IPS DF 4.7 (cell line): ENCODE results near the gene CMC1.
"Not testable (repeated sequence)": the region's sequence is repeated elsewhere in the genome, so short reads cannot be mapped to it uniquely, and the experiment has no call there.

ENCODE experiments used
- DNase-seq: peaks from one replicate; pipeline ENCODE4 v3.0.0-alpha.2; 2013; ENCODE audit warnings: low spot score; ENCODE audit errors: extremely low read depth

The CMC1 gene

GRCh38 chr3:28243424-28244106 is 2.1 kb downstream of the CMC1 start:
- DNase-seq: no peak

DNA sequence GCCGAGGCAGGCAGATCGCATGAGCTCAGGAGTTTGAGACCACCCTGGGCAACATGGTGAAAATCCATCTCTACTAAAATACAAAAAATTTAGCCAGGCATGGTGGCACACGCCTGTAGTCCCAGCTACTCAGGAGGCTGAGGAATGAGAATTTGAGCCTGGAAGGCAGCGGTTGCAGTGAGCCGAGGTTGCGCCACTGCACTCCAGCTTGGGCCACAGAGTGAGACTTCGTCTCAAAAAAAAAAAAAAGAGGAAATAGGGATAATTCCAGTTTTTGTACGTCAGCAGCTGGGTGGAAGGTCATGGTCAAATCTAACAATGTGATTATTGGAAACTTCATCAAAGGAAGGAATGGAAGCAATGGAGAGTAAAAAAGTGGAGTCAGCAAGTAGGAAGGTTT is 3.1 kb downstream of the CMC1 start:
- DNase-seq: no peak

DNA sequence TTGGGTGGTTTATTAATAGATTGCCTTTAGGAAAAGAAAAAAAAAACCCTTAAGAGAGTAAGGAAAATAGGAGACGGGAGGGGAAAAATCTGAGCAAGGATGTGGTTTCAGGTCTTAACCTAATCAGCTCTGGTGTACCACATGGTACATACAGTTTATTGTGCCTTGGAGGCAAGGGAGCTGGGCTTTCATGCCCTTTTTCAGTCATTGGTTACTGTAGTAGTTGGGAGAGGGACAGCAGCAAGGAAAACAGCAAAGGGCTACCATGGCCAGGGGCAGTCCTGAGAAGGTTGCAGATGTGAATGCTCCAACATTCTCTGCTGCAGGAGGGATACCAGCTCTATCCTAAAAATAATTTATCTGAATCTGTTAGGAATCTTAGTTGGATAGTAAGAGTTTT is 5.9 kb downstream of the CMC1 start:
- DNase-seq: no peak

DNA sequence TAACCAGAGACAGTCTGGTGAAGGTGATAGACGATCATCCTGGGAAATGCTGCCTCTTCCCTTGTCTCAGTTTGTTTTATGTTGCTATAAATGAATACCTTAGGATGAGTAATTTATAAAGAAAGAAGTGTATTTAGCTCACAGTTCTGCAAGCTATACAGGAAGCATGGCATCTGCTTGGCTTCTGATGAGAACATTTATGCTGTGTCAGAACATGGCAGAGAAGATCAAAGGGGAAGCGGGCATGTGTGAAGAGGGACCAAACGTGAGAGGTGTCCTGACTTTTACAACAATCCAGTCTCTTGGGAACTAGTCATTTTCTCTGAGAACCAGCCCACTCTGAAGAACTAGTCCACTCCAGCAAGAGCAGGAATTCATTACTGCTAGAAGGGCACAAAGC is 9.6 kb downstream of the CMC1 start:
- DNase-seq: no peak

- DNase-seq: no peak
Measured at GRCh38 chr3:28252001-28252431, 10.6 kb downstream of the CMC1 start.

- DNase-seq: no peak
Measured at GRCh38 chr3:28253040-28253715, 11.8 kb downstream of the CMC1 start.

DNA sequence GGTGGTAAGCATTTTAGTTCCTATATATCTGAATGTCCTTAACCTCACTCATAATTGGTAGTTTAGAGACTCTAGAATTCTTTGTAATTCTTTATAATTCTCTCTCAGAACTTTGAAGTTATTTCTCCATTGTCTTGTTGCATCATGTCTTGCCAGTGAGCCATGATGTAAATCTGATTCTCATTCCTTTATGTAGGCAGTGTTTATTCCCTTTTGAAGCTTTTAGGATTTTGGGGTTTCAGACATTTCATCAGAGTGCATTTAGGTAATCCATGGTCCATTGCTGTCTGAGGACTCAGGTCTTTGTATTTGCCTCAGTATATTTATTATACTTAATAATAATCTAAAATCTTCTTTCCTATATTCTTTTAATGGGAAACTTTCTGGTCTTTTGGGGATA is 20.6 kb downstream of the CMC1 start:
- DNase-seq: no peak

DNA sequence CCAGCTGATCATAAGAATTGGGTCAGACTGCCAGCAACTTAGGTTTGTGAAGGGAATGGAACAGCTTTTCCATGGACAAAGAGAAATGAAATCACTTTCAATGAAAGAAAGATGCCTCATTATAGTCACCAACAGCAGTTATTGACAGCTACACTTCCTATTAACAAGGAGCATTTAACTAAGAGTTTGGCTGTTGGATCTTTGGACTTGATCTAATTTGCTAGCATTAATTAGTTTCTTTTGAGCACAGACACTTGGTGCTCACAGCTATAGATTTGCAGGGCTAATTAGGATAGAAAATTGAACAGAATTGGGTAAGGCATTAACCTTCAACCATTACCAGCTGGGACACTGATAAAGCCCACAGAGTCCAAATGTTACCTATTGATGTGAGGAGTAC is 24.2 kb downstream of the CMC1 start:
- no peak for DNase-seq

GRCh38 chr3:28267984-28268849 is 26.8 kb downstream of the CMC1 start:
- no peak for DNase-seq

DNA sequence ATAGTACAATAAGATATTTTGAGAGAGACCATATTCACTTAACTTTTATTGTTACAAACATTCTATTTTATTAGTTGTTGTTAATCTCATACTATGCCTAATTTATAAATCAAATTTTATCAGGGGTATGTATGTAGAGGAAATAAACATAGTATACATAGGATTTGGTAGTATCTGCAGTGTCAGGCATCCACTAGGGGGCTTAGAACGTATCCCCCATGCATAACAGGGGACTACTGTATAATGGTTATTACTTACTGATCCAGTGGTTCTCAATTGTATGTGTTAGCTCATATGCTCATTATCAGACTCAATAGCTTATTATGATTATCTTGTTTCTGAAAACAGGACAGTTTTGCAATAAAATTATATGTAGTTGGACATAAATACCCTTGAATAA is 27.6 kb downstream of the CMC1 start:
- no peak for DNase-seq

DNA sequence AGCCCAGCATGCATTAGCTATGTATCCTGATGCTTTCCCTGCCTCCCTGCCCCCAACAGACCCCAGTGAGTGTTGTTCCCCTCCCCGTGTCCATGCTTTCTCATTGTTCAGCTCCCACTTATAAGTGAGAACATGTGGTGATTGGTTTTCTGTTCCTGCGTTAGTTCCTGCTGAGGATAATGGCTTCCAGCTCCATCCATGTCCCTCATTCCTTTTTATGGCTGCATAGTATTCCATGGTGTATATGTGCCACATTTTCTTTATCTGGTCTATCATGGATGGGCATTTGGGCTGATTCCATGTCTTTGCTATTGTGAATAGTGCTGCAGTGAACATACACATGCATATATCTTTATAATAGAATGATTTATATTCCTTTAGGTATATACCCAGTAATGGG is 28.5 kb downstream of the CMC1 start:
- not testable (repeated sequence) for DNase-seq

DNA sequence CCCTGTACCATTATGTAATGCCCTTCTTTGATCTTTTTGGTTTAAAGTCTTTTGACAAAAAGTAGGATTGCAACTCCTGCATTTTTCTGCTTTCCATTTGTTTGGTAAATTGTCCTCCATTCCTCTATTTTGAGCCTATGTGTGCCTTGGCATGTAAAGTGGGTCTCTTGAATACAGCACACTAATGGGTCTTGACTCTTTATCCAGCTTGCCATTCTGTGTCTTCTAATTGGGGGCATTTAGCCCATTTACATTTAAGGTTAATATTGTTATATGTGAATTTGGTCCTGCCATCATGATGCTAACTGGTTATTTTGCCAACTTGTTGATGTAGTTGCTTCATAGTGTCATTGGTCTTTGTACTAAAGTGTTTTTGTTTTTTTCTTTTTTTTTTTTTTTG is 32.4 kb downstream of the CMC1 start:
- no peak for DNase-seq

- DNase-seq: no peak
Measured at GRCh38 chr3:28278918-28279317, 37.5 kb downstream of the CMC1 start.

DNA sequence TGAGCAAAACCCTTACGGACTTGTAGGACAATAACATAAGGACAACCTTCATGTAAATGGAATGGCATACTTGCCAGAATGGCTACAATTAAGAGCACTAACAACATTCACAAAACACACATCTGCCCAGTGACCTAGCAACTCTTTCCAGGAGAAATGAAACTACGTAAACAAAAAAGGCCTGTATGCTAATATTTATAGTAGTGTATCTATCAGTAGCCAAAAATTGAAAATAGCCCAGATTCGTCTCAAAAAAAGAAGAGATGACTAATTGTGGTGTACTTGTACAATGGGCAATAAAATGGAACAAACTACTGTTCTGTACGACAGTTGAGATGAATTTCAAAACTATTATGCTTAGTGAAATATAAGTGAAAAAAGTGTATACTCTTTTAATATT is 38.4 kb downstream of the CMC1 start:
- DNase-seq: no peak

GRCh38 chr3:28280781-28281180 is 39.4 kb downstream of the CMC1 start:
- no peak for DNase-seq

DNA sequence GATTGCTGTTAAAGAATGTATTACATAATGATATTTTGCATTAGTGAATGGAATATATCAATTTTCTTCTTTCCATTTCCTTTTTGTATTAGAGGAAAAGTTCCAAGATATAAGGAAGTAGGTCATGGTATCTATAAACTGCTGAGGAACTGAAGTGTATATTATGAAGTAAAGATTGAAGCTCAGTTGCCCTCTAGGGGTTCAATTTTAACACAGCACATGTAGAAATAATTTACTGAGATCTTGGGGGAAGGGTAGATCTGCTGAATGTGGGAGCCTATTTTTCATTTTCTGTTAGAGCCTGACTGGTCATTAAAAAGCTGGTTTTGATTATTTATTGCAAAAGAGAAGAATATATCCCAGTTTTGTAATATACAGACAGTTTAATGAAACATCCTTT is 45.2 kb downstream of the CMC1 start:
- no peak for DNase-seq

GRCh38 chr3:28287046-28287445 is 45.6 kb downstream of the CMC1 start:
- no peak for DNase-seq

GRCh38 chr3:28290863-28291300 is 49.5 kb downstream of the CMC1 start:
- no peak for DNase-seq

- no peak for DNase-seq
Measured at GRCh38 chr3:28291577-28291976, 50.2 kb downstream of the CMC1 start.

DNA sequence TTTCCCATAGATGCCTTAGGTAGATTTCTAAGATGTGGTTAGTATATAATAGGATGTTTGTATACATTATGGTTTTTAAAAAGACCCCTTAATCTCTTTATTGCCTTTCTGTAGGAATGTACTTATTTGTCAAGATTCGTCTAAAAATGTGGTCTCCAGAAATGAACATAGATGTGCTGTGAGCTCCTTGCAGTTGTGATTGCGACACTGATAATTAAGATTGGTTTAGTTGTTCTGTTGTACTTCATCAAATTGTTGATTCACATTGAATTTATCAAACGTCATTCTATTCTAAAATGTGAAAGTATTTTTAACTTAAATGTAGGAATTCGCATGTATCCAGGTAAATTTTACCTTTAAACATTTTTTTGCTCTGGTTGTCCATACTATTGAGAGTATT is 51.2 kb downstream of the CMC1 start:
- DNase-seq: no peak

DNA sequence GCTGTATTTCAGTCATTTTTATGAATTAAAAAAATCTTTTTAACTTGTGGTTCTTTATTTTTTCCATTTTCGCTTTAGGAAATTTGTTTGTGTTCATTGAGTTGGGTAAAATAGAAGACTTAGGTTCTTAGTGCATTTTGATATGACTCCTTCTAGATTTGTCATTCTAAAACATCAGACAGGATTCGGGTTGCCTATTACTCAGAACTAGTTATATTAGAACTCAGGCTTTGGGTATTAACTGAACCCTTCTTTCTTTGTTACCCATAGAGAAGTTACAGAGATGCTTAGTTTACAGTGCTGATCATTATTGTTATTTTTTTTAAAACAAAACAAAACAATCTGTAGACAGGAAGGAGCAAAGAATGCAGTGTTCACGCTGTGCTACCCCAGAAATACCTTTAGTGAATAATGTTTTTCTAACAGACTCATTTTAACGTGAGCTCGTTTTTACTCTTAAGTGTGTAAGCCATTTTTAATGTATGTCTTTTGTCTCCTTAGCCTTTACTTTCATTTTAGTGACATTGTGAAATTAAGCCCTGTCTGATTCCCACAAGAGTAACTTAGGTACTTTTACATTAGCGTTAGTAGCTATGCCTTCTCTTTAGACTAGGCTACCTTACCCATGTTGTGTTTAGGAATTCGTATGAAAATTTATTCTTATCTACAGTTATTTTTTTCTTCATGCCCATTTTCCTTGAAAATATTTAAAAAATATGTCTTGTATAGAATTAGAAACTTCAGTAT is 53.4 kb downstream of the CMC1 start:
- no peak for DNase-seq
